ENCODE results near the gene SMARCA5.

- TF ChIP-seq POLR2A (IDR thresholded peaks at IDR 0.05) (no peak), CTCF (IDR thresholded peaks at IDR 0.05) (no peak)
These were observed 44.8 kb downstream of the SMARCA5 start for GRCh38 chr4:143558286-143558685.

All from adrenal gland (tissue), 5 donors.